PC-3 (cell line): ENCODE results near the gene SEC14L6.

ENCODE experiments used
- EZH2 ChIP-seq: fragments of 300-600 bp; sonication (generic); IDR thresholded peaks from one replicate; pipeline ENCODE4 v1.6.1; 2017; ENCODE audit warnings: antibody characterized with exemption, mild to moderate bottlenecking, low read length; ENCODE audit not compliant: unreplicated experiment
- EZH2phosphoT487 ChIP-seq: fragments of 300-600 bp; sonication (generic); IDR thresholded peaks from 2 replicates; pipeline ENCODE4 v1.6.1; 2018; ENCODE audit warnings: mild to moderate bottlenecking, antibody characterized with exemption, low read length, borderline replicate concordance
- TF ChIP-seq, protein P1 (sequence below): fragments of 300-600 bp; sonication (generic); conservative IDR thresholded peaks from 2 replicates; pipeline ENCODE4 v1.5.1; 2017; ENCODE audit warnings: antibody characterized with exemption, low read depth, mild to moderate bottlenecking, low read length

DNA sequence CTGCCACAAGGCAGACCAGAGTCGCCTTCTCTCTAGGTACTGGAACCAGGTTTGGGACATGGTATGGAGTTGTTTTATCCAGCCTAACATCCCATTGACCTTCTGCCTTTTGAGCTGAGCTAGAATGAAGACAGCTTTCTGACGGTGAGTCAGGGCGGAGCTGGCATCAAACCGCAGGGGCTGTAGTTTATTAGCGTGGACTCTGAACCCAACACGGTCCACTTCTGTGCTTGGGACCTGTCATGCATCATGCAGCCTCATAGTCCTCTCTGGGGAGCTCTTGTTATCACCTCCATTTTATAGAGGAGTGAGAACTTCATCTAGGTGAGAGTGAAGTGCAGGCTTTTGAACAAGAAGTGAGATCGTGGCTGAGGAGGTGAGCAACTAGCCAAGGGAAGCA lies 19.6 kb upstream of the SEC14L6 start:
- TF ChIP-seq EZH2 (no peak), EZH2phosphoT487 (no peak)
- TF ChIP-seq, protein P1, sequence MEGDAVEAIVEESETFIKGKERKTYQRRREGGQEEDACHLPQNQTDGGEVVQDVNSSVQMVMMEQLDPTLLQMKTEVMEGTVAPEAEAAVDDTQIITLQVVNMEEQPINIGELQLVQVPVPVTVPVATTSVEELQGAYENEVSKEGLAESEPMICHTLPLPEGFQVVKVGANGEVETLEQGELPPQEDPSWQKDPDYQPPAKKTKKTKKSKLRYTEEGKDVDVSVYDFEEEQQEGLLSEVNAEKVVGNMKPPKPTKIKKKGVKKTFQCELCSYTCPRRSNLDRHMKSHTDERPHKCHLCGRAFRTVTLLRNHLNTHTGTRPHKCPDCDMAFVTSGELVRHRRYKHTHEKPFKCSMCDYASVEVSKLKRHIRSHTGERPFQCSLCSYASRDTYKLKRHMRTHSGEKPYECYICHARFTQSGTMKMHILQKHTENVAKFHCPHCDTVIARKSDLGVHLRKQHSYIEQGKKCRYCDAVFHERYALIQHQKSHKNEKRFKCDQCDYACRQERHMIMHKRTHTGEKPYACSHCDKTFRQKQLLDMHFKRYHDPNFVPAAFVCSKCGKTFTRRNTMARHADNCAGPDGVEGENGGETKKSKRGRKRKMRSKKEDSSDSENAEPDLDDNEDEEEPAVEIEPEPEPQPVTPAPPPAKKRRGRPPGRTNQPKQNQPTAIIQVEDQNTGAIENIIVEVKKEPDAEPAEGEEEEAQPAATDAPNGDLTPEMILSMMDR = no peak
